OCI-LY7 (cell line): ENCODE results near the gene AOPEP. TPM values are rescaled to one million over a fixed set of nuclear protein-coding genes. Genes with fewer than 3 reads are reported as not detected.

Experiments
- BruUV-seq: library from RNA; stranded (reverse); fragments of 400-500 nt; replicated peaks from 2 replicates; lab custom pipeline; 2021; lab: Mats Ljungman, UMichigan
- CTCF ChIA-PET: fragments of 300-600 bp; sonication (Branson Sonifier 250); formaldehyde crosslinking; loops from one replicate; lab custom pipeline; 2022; ENCODE audit warnings: antibody characterized with exemption; ENCODE audit not compliant: unreplicated experiment; lab: Charles Lee
- POLR2A ChIA-PET: fragments of 300-600 bp; sonication (Branson Sonifier 250); formaldehyde crosslinking; loops from one replicate; lab custom pipeline; 2022; ENCODE audit warnings: antibody characterized with exemption; lab: Charles Lee
- DNase-seq: peaks from one replicate; pipeline ENCODE4 v3.0.0-alpha.2; 2015; ENCODE audit warnings: low spot score
- H2AFZ ChIP-seq: fragments of 200-600 bp; sonication (generic), shearing (Covaris generic); 2 replicates; pipeline ENCODE4 v1.6.1; 2014; ENCODE audit warnings: mild to moderate bottlenecking, antibody characterized with exemption, low read length, moderate library complexity
- H3K27ac ChIP-seq: fragments of 200-600 bp; sonication (generic); 2 replicates; pipeline ENCODE4 v1.5.1; 2014; ENCODE audit warnings: mixed run types, low read depth, mild to moderate bottlenecking, moderate library complexity, low read length, inconsistent platforms; ENCODE audit not compliant: poor library complexity, severe bottlenecking
- H3K36me3 ChIP-seq: fragments of 200-600 bp; sonication (generic); 2 replicates; pipeline ENCODE4 v1.6.1; 2014; ENCODE audit warnings: mild to moderate bottlenecking, antibody characterized with exemption, low read length, moderate library complexity, mixed read lengths; ENCODE audit not compliant: insufficient read depth
- H3K4me1 ChIP-seq: fragments of 200-600 bp; sonication (generic); 2 replicates; pipeline ENCODE4 v1.5.1; 2014; ENCODE audit warnings: mild to moderate bottlenecking, low read length; ENCODE audit not compliant: insufficient read depth, poor library complexity, severe bottlenecking
- H3K4me2 ChIP-seq: fragments of 200-600 bp; sonication (generic); 2 replicates; pipeline ENCODE4 v1.6.1; 2014; ENCODE audit warnings: mild to moderate bottlenecking, low read length
- H3K4me3 ChIP-seq: fragments of 200-600 bp; sonication (generic); 2 replicates; pipeline ENCODE4 v1.5.1; 2014; ENCODE audit warnings: mild to moderate bottlenecking, low read depth, low read length; ENCODE audit not compliant: poor library complexity, severe bottlenecking
- H3K79me2 ChIP-seq: fragments of 200-600 bp; sonication (generic); 2 replicates; pipeline ENCODE4 v1.6.1; 2016; ENCODE audit warnings: low read depth, mild to moderate bottlenecking, low read length, moderate library complexity, mixed read lengths; ENCODE audit not compliant: insufficient read depth
- H3K9me2 ChIP-seq: fragments of 200-600 bp; sonication (generic); 2 replicates; pipeline ENCODE4 v1.6.1; 2016; ENCODE audit warnings: mild to moderate bottlenecking, low read length, mixed read lengths; ENCODE audit not compliant: insufficient read depth
- H3K9me3 ChIP-seq: fragments of 200-600 bp; sonication (generic); 2 replicates; pipeline ENCODE4 v1.6.1; 2014; ENCODE audit warnings: mild to moderate bottlenecking, mixed run types, low read length, mixed read lengths
- H4K20me1 ChIP-seq: fragments of 200-600 bp; sonication (generic); 2 replicates; pipeline ENCODE4 v1.6.1; 2014; ENCODE audit warnings: mild to moderate bottlenecking, antibody characterized with exemption, low read length, moderate library complexity, mixed read lengths; ENCODE audit not compliant: insufficient read depth
- EZH2phosphoT487 ChIP-seq: fragments of 200-600 bp; sonication (generic); IDR thresholded peaks from 2 replicates; pipeline ENCODE4 v1.6.1; 2018; ENCODE audit warnings: low read depth, borderline replicate concordance, mild to moderate bottlenecking, mixed run types, antibody characterized with exemption, low read length, moderate library complexity, mixed read lengths
- intact Hi-C: fragments of 100-400 bp; cut with micrococcal nuclease; formaldehyde crosslinking; loops from one replicate; pipeline ENCODE4 v1.10.0; 2022; ENCODE audit not compliant: unreplicated experiment
- total RNA-seq, 2 experiments: library from RNA; depleted of rRNA in 1 of 2; stranded (reverse); fragments of >200 nt in 1 of 2; shearing (Covaris generic) in 1 of 2; gene quantifications; 2 replicates each; pipeline ENCODE4 v1.2.3, GENCODE V29; 2014 to 2022
- TF ChIP-seq, protein P1 (sequence below): fragments of 200-600 bp; sonication (generic); conservative IDR thresholded peaks from 2 replicates; pipeline ENCODE4 v1.5.1; 2014; ENCODE audit warnings: mild to moderate bottlenecking, antibody characterized with exemption, low read length, moderate library complexity, mixed read lengths

Gene AOPEP
- total RNA-seq, 2 experiments from 2014 or later, result 17.3 to 24.3 TPM

DNA sequence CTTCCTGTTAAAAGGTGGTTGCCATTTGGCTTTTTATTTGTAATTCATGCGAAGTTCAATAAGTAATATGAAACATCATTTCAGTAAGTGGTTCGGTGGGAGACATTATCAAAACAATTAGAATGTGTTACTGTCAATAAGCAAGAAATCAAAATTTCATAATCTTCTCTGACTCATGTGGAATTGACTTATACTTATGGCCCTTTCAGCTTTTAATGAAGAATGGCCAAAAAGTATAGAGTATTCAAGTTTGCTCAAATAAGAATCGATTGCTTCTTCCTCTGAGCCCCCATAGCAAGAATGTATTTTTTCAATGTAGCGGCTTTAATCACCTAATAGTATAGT lies 174.5 kb downstream of the AOPEP start:
- DNase-seq, result no peak
- no peak overlapping the region for H3K4me2 ChIP-seq
- POLR2A ChIA-PET, result no interaction called here
- H3K9me3 ChIP-seq, result no peaks in the 10 kb centered on the region
- CTCF ChIA-PET, result no interaction called here
- H3K79me2 ChIP-seq, result no peaks in the 10 kb centered on the region
- H3K4me1 ChIP-seq, result no peaks in the 10 kb centered on the region
- H3K27ac ChIP-seq, result no peak overlapping the region
- intact Hi-C loops, result no loop called here
- no peak overlapping the region for H2AFZ ChIP-seq
- no peaks in the 10 kb centered on the region for H3K9me2 ChIP-seq
- H3K4me3 ChIP-seq, result no peak overlapping the region
- no TSS peak for BruUV-seq
- no peak for TF ChIP-seq EZH2phosphoT487
- TF ChIP-seq, protein P1, sequence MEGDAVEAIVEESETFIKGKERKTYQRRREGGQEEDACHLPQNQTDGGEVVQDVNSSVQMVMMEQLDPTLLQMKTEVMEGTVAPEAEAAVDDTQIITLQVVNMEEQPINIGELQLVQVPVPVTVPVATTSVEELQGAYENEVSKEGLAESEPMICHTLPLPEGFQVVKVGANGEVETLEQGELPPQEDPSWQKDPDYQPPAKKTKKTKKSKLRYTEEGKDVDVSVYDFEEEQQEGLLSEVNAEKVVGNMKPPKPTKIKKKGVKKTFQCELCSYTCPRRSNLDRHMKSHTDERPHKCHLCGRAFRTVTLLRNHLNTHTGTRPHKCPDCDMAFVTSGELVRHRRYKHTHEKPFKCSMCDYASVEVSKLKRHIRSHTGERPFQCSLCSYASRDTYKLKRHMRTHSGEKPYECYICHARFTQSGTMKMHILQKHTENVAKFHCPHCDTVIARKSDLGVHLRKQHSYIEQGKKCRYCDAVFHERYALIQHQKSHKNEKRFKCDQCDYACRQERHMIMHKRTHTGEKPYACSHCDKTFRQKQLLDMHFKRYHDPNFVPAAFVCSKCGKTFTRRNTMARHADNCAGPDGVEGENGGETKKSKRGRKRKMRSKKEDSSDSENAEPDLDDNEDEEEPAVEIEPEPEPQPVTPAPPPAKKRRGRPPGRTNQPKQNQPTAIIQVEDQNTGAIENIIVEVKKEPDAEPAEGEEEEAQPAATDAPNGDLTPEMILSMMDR, result no peak
- H3K36me3 ChIP-seq, result no peaks in the 10 kb centered on the region
- H4K20me1 ChIP-seq, result no peaks in the 10 kb centered on the region

DNA sequence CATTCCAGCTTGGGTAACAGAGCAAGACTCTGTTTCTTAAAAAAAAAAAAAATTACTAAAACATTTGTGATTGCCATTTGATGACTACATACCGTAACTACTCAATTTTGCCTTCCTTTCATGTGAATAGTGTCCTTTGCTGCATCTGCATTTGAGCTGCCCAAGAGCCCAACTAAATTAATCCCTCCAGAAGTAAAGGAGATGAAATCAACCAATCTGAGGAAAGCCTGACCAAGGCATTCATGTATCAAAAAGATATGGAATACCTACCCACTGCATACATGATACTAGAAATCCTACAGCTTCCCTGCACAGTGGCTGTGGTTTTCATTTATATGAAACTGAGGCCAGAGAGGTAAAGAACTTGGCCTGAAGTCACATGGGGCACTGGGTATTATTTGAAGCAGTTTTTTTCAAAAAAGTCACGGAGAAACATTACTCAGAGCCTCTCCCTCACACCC lies 177.5 kb downstream of the AOPEP start:
- intact Hi-C loops, result no loop called here
- BruUV-seq, result no TSS peak
- ChIA-PET CTCF (no interaction called here), POLR2A (interaction anchor here (0.6 to 1.7 kb wide), 3 partner anchors 12 to 1161 kb away, joined by 3 to 4 read pairs (median 3); partner anchors contain the start of gene AOPEP)
- Histone ChIP-seq H3K4me1 (no peaks in the 10 kb centered on the region), H3K4me3 (no peak overlapping the region), H3K9me2 (no peaks in the 10 kb centered on the region), H3K4me2 (no peak overlapping the region), H2AFZ (no peak overlapping the region), H3K9me3 (no peaks in the 10 kb centered on the region), H4K20me1 (no peaks in the 10 kb centered on the region), H3K27ac (no peak overlapping the region), H3K36me3 (no peaks in the 10 kb centered on the region), H3K79me2 (no peaks in the 10 kb centered on the region)
- no peak for DNase-seq
- no peak for TF ChIP-seq EZH2phosphoT487
- TF ChIP-seq, protein P1, result no peak

DNA sequence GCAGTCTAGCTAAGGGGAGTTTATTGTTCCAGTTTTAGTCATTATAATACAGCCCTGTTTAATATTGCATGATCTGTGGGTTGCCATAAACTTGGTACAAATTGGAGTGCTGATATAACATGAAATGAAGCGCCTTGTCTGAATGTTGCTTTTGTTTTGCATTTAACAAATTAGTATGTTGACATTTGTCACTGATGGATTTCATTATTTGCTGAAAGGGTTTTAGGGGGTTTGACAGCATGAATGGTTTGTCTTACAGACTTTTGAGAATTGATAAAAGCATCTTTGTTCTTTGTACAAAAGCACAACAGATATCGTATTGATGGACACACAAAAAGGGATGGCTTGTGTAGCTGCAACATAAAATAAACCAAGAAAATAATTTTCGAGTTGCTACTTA lies 178.3 kb downstream of the AOPEP start:
- intact Hi-C loops, result no loop called here
- CTCF ChIA-PET, result no interaction called here
- no peak overlapping the region for H3K4me3 ChIP-seq

More for the DNA sequence above, 178.3 kb downstream of the AOPEP start:
- DNase-seq, result no peak
- H4K20me1 ChIP-seq, result no peaks in the 10 kb centered on the region
- no peak overlapping the region for H3K4me2 ChIP-seq
- H3K9me2 ChIP-seq, result no peaks in the 10 kb centered on the region
- TF ChIP-seq, protein P1, result no peak
- no peak for TF ChIP-seq EZH2phosphoT487
- no peaks in the 10 kb centered on the region for H3K79me2 ChIP-seq
- BruUV-seq, result no TSS peak
- no peak overlapping the region for H3K27ac ChIP-seq
- H3K9me3 ChIP-seq, result no peaks in the 10 kb centered on the region
- H2AFZ ChIP-seq, result no peak overlapping the region
- H3K36me3 ChIP-seq, result no peaks in the 10 kb centered on the region
- H3K4me1 ChIP-seq, result no peaks in the 10 kb centered on the region
- POLR2A ChIA-PET, result interaction anchor here (1.7 kb wide), 1 partner anchor 12 kb away, joined by 4 read pairs; no protein-coding TSS in a partner anchor
